Left lung (tissue), 10 donors: ENCODE data around the gene C19orf85. TPM values are rescaled to one million over a fixed set of nuclear protein-coding genes. Genes with fewer than 3 reads are reported as not detected.

Experiments
- ATAC-seq: fragments of 200-7000 bp; cut with Tn5 transposase; one replicate; pipeline ENCODE4 v1.9.1; 2020; ENCODE audit warnings: moderate library complexity
- DNase-seq, 4 donors: peaks; one replicate each; pipeline ENCODE4 v3.0.0-alpha.2; 2013 to 2020
- H3K27ac ChIP-seq, 2 donors: fragments of 200-600 bp; sonication (generic) in 1 of 2; one replicate each; pipeline versions ENCODE4 v1.5.0 to v1.8.0; 2020 to 2021
- H3K27me3 ChIP-seq, 2 donors: fragments of 200-600 bp; sonication (generic) in 1 of 2; one replicate each; pipeline versions ENCODE4 v1.5.0 to v1.8.0; 2020 to 2021
- H3K36me3 ChIP-seq, 2 donors: fragments of 200-600 bp; sonication (generic) in 1 of 2; one replicate each; pipeline versions ENCODE4 v1.5.0 to v1.8.0; 2020 to 2021
- H3K4me1 ChIP-seq, 2 donors: fragments of 200-600 bp; one replicate each; pipeline ENCODE4 v1.8.0; 2021
- H3K4me3 ChIP-seq, 2 donors: fragments of 200-600 bp; sonication (generic) in 1 of 2; one replicate each; pipeline versions ENCODE4 v1.5.0 to v1.8.0; 2020 to 2021; ENCODE audit warnings: mild to moderate bottlenecking in 1 of 2
- H3K9me3 ChIP-seq, 2 donors: fragments of 200-600 bp; sonication (generic) in 1 of 2; one replicate each; pipeline versions ENCODE4 v1.5.0 to v1.8.0; 2020 to 2021
- intact Hi-C, 2 donors: fragments of 100-400 bp; cut with DNase I; formaldehyde crosslinking; loops; one replicate each; pipeline versions ENCODE4 v1.11.2 to v1.14.2; 2022
- polyA plus RNA-seq, 6 donors: library from polyadenylated mRNA; unstranded; fragments of 120-200 nt; gene quantifications; one replicate each; pipeline ENCODE4 v1.2.1, GENCODE V29; 2013; ENCODE audit not compliant: insufficient read length in 6 of 6
- total RNA-seq, 2 donors: library from RNA; stranded (reverse); fragmentation: NEBNext Ultra II Directional; extraction: Animal tissue kit (Norgen Biotek cat#: 25700); gene quantifications; one replicate each; pipeline ENCODE4 v1.2.1, GENCODE V29; 2021
- TF ChIP-seq, protein P1 (sequence below), 2 donors: fragments of 200-600 bp; sonication (generic) in 1 of 2; IDR thresholded peaks; one replicate each; pipeline versions ENCODE4 v1.5.0 to v1.8.0; 2021; ENCODE audit warnings: antibody characterized with exemption in 2 of 2
- donor health status: DM: no; HTN: yes; CAD: no.
- donor health status: DM: no; HTN: no; CAD: no.

Gene C19orf85
- total and polyA plus RNA-seq, 8 donors = not detected

- peak overlapping the region in 1 of 2 donors; percentile 15 for H3K4me3 ChIP-seq
- H3K36me3 ChIP-seq = no peaks in the 10 kb centered on the region
- intact Hi-C loops = no loop called here
- ATAC-seq (peak; percentile 13), DNase-seq (peak in 1 of 4 donors; percentile 58)
- H3K27ac ChIP-seq = peak overlapping the region; percentile 45 to 80
- no peaks in the 10 kb centered on the region for H3K9me3 ChIP-seq
- TF ChIP-seq, protein P1, sequence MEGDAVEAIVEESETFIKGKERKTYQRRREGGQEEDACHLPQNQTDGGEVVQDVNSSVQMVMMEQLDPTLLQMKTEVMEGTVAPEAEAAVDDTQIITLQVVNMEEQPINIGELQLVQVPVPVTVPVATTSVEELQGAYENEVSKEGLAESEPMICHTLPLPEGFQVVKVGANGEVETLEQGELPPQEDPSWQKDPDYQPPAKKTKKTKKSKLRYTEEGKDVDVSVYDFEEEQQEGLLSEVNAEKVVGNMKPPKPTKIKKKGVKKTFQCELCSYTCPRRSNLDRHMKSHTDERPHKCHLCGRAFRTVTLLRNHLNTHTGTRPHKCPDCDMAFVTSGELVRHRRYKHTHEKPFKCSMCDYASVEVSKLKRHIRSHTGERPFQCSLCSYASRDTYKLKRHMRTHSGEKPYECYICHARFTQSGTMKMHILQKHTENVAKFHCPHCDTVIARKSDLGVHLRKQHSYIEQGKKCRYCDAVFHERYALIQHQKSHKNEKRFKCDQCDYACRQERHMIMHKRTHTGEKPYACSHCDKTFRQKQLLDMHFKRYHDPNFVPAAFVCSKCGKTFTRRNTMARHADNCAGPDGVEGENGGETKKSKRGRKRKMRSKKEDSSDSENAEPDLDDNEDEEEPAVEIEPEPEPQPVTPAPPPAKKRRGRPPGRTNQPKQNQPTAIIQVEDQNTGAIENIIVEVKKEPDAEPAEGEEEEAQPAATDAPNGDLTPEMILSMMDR (IDR thresholded peaks at IDR 0.05) = no peak
- H3K4me1 ChIP-seq = no peaks in the 10 kb centered on the region
- peaks cover 0 to 61% of the 10 kb centered on the region in 2 donors for H3K27me3 ChIP-seq
Observed at GRCh38 chr19:55493052-55493644, 28.6 kb upstream of the C19orf85 start.

GRCh38 chr19:55492362-55492944, 27.9 kb upstream of the C19orf85 start:
- no peaks in the 10 kb centered on the region for H3K36me3 ChIP-seq
- H3K4me3 ChIP-seq = no peak overlapping the region
- H3K27me3 ChIP-seq = peaks cover 0 to 61% of the 10 kb centered on the region in 2 donors
- intact Hi-C loops = no loop called here
- TF ChIP-seq, protein P1 (IDR thresholded peaks at IDR 0.05) = no peak
- ATAC-seq (no peak), DNase-seq (no peak)
- H3K27ac ChIP-seq = no peak overlapping the region
- no peaks in the 10 kb centered on the region for H3K9me3 ChIP-seq
- no peaks in the 10 kb centered on the region for H3K4me1 ChIP-seq

DNA sequence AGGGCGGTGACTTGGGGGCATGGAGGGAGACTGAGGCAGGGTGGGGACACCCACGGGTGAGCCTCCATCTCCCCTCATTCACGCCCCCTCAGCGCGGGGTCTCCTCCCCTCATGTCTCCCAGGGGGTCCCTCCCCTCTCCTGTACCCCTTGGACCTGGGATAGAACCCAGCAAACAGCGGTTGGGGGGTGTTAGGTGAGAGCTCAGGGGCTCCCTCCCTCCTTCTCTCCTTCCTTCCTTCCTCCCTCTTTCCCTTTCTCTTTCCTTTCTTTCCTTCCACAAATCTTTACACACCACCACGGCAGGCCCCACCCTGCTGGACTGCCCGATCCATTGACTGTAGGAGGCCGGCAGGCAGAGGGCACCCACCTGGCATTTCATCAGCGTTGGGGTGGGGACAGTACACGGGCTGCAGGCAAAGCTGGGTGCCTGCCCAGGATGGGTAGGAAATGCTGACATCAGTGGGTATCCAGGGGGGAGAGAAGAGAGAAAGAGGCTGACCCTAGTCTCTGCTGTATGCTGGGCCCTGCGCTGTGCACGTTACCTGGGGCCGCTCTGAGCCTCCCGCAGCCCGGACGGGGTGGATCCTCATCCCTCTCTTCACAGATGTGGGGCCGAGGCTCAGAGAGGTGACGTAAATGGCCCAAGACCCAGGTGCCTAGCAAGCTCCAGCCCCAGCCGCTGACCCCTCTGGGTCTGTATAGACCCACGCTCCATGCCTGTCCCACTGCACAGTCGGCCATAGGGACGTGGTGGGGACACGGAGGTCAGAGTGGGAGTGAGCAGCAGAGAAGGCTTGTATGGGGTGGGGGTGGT, 27.2 kb upstream of the C19orf85 start:
- Histone ChIP-seq H3K27me3 (peaks cover 0 to 61% of the 10 kb centered on the region in 2 donors), H3K27ac (no peak overlapping the region), H3K4me3 (no peak overlapping the region), H3K36me3 (no peaks in the 10 kb centered on the region), H3K4me1 (peaks cover under 1 to 6% of the 10 kb centered on the region in 2 donors), H3K9me3 (no peaks in the 10 kb centered on the region)
- intact Hi-C loops = no loop called here
- TF ChIP-seq, protein P1 (IDR thresholded peaks at IDR 0.05) = no peak
- peak in 1 of 4 donors; percentile 51 for DNase-seq
- ATAC-seq = no peak

DNA sequence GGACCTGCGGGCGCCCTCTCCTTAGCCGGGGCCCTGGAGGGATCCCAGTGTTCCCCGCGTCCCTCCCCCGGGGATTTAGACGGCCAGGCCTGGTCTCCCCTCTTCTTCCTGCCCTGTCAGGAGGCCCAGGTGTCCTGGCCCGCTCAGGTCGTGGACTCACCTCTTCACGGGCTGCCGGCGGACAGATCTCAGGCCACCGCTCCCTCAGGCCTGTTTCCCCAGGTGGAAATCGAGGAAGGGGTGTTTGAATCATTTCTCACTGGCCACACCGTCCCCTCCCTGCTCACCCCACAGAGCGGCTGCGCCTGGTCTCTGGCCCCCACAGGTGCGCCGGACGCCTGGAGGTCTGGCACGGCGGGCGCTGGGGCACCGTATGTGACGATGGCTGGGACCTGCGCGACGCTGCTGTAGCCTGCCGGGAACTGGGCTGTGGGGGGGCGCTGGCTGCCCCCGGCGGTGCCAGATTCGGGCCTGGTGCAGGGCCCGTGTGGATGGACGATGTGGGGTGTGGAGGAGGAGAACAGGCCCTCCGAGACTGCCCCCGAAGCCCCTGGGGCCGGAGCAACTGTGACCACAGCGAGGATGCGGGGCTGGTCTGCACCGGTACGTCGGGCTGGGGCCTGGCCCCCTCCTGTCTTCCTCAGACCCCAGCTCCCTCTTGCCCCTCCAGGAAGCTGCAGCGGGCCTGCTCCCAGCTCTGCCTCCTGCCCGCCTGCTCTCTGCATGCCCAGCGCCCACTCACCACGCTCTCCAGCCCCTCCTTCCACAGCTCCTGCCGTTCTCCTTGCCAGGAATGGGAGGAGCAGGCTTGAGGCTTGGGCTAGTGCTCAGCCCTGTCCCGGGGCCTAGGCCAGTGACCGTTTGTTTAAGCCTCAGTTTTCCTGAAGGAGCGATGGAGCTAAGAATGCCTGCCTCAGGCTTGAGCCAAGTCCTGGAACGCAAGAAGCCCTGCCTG, 26.2 kb upstream of the C19orf85 start:
- TF ChIP-seq, protein P1 (IDR thresholded peaks at IDR 0.05) = no peak
- H3K27me3 ChIP-seq = peaks cover 0 to 62% of the 10 kb centered on the region in 2 donors
- intact Hi-C loops = no loop called here
- peak in 1 of 4 donors; percentile 76 for DNase-seq
- H3K36me3 ChIP-seq = no peaks in the 10 kb centered on the region
- peaks cover 7 to 10% of the 10 kb centered on the region in 2 donors for H3K4me1 ChIP-seq
- ATAC-seq = no peak
- no peak overlapping the region for H3K27ac ChIP-seq
- no peak overlapping the region for H3K4me3 ChIP-seq
- no peaks in the 10 kb centered on the region for H3K9me3 ChIP-seq
